ENCODE results near the gene CBARP.
A peak's percentile ranks its signal among the peaks of the same experiment; 100 is the strongest.
"Not testable (repeated sequence)": the region's sequence is repeated elsewhere in the genome, so short reads cannot be mapped to it uniquely, and the experiment has no call there.

The CBARP gene

GRCh38 chr19:1225440-1226226 lies 12.2 kb downstream of the CBARP start:
- DNase-seq = no peak

DNA sequence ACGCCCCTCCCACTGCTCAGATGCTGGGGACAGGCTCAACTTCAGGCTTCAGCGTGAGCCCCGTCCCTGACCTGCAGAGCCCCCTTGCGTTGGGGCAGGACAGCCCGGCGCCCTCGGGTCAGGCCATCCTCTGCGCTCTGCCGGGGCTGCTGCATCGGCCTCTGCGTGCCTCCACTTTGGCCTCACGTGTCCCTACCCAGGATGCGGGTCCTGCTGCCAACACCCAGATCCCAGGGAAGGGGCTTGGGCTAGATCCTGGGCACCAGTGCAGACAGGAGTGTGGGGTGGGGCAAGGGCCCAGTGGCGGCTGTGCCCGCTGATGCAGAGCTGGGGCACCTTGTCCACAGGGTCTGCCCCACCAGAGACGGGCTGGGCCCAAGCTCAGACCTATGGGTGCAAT lies 13.0 kb downstream of the CBARP start:
- no peak for DNase-seq

DNA sequence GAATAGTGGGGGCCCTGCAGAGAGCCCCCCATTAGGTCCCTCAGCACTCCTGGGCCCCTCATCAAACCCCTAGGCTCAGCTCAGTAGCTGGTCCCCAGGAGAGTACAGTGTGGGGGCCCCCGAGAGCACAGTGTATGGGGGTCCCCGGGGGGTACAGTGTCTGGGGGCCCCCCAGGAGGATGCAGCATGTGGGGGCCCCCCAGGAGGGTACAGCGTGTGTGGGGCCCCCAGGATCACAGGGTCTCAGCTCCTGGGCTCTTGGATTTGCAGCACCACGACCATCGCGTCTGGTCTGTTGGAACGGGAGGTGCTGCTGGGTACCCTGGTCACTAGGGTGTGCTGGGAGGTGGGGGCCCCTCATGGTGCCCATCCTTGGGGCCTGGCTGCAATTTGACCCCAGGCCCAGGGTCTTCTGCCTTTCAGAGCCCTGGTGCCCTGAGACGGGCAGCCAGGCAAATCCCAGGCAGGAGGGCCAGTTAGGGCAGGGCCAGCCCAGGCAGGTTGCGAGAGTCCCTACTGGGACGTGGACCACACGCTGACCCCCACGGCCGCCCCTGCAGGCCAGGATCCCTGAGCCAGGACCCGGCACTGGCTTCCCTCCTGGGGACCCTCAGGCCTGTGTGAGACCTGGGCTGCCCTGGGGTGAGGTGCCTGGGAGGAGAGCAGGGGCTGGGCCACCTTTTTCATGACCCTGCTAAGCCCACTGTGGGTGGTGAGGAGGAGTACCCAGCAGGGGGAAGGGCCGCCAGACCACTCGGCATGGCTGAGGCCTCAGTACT lies 13.6 kb downstream of the CBARP start:
- DNase-seq = no peak

DNA sequence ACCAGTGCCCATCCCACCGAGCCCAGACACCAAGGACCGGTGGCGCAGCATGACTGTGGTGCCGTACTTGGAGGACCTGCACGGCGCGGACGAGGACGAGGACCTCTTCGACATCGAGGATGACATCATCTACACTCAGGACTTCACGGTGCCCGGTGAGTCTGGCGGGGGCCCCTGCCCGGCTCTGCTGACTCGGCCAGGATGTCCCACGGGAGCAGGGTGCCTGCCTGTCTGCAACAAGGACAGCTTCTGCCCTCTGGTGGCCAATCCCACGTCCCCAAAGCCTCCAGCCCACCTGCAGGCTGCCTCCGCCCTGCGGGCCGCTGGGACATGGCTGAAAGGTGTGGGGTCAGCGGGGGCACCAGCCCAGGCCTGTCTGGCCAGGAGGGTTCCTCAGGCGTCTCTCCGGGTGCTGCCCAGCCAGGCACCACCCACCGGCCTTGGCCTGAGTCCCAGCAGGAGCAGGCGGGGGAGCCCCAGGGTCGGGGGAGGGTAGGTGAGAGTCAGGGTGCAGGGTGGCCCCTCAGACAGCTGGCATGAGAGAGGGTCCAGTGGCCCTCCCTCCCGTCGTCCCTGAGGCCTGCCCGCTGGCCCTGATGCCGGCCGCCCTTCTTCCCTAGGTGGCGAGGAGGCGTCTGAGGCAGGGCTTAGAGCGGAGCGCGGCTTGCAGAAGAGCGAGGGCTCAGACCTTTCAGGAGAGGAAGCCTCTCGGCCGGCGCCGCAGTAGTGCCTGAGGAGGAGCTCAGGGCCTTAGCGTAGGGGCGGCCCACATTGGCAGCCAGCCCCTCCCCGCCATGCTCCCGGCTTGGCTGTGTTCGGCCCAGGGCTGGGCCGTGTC lies 14.6 kb downstream of the CBARP start:
- peak in 1 of 2 experiments; percentile 67 for DNase-seq

GRCh38 chr19:1222394-1222793 lies 15.4 kb downstream of the CBARP start:
- no peak for DNase-seq

DNA sequence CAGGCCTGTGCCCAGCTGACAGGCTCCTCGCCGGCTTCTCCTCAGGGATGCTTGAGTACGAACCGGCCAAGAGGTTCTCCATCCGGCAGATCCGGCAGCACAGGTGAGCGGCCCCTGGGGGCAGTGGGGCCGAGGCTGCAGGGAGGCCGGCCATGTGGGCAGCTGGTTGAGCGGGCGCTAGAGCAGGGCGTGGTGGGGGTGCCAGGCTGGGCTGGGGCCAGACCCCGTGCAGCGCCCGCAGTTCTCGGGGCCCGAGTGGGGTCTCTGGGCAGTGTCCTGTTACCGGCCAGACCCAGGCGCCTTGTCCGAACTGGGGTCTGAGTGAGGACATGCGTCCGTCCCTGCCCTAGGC lies 15.9 kb downstream of the CBARP start:
- DNase-seq = no peak

- no peak for DNase-seq
Observed at GRCh38 chr19:1220976-1221903, 16.6 kb downstream of the CBARP start.

DNA sequence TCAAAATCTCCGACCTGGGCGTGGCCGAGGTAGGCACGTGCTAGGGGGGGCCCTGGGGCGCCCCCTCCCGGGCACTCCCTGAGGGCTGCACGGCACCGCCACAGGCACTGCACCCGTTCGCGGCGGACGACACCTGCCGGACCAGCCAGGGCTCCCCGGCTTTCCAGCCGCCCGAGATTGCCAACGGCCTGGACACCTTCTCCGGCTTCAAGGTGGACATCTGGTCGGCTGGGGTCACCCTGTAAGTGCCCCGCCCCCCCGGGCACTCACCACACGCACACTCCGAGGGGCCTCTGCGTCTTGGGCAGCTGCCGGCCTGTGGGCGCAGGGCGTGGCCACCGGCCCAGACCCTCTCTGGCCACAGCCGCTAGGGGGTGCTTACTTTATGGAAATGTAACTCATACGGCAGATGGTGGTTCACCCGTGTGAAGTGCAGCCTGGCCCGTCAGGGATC lies 17.3 kb downstream of the CBARP start:
- peak in 1 of 2 experiments; percentile 56 for DNase-seq

- DNase-seq = no peak
Observed at GRCh38 chr19:1219786-1220476, 17.9 kb downstream of the CBARP start.

DNA sequence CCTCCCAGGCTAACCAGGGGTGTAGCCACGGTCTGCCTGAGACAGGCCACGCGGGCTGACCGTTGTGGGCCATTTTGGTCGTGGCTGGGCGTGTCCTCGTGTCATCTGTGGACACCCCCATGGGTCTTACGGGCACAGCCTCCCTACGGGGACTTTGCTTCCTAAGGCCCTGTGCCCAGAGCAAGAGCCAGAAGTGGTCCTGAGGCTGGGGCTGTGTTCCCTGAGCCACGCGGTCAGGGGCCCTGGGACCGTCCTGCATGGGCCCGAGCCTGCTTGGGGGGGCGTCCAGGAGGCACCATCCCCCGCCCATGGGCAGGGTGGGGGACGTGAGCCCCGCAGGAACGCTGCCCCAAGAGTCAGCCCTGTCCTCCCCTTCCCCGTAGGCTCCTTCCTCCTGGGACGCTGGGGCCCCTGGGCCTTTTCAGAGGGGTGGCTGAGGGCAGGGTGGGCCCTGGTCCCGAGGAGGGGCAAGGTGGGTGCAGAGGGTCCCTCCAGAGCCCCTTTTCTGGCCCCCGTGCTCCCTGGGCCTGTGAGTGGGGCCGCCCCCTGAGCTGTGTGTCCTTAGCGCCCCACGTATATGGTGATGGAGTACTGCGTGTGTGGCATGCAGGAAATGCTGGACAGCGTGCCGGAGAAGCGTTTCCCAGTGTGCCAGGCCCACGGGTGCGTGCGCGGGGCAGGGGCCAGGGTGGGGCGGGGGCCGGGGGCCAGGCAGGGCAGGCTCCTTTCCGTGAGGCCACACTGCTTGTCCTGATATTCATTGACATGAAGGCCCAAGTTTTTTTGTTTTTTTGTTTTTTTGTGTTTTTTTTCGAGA lies 18.8 kb downstream of the CBARP start:
- no peak for DNase-seq

DNA sequence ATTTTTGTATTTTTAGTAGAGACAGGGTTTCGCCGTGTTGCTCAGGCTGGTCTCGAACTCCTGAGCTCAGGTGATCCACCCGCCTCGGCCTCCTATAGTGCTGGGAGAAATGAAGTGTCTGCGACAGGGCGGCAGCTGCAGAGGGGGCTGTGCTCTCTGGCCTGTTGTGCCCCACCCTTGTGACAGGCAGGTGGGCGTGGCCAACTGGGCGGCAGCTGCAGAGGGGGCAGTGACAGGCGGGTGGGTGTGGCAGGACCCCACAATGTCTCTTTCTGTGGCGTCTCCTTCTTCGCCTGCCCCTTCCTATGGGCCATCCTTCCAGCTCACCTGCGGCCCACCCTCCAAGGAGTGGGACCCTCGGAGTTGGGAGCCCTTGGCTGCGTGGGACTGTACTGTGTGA lies 20.4 kb downstream of the CBARP start:
- DNase-seq = no peak

GRCh38 chr19:1216756-1217155 lies 21.0 kb downstream of the CBARP start:
- no peak for DNase-seq

DNA sequence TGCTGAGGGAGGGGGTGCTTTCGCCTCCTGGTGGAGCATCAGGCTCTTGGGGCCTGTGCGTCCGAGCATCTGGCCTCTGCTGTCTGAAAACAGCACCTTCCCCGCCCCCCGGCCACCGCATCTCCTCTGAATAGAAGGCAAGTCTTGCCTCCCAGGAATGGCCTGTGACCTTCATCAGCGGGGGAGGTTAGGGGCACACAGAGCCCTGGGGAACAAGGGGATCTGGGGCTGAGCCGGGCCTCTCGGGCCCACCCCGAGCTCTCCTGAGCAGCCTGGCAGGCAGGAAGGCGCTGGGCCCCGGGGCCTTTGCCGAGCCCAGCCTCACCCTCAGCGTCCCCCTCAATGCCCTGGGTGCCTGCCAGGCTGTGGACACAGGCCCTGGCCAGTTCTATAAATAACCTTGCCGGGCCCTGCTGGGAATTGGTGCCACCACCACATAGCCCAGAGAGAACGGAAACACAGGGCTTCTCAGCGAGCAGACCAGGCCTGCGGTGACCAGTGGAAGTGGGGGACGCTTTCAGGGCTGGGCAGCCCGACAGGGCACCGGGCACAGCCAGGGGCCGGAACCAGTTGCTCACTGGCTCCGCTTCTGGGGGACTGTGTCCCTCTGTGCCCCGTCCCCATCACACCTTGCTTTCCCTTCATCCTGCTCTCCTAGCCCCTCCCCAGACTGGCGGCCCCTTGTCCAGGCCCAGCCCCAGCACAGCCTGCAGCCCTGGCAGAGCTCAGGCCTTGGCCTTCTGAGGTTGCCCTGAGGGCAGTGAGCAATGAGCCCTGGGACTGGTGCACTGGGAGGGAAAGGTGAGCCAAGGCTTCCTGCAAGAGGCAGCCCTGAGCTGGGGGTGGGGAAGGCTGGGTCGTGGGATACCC lies 22.7 kb downstream of the CBARP start:
- DNase-seq = no peak

- DNase-seq = no peak
Observed at GRCh38 chr19:1214299-1214861, 23.4 kb downstream of the CBARP start.

DNA sequence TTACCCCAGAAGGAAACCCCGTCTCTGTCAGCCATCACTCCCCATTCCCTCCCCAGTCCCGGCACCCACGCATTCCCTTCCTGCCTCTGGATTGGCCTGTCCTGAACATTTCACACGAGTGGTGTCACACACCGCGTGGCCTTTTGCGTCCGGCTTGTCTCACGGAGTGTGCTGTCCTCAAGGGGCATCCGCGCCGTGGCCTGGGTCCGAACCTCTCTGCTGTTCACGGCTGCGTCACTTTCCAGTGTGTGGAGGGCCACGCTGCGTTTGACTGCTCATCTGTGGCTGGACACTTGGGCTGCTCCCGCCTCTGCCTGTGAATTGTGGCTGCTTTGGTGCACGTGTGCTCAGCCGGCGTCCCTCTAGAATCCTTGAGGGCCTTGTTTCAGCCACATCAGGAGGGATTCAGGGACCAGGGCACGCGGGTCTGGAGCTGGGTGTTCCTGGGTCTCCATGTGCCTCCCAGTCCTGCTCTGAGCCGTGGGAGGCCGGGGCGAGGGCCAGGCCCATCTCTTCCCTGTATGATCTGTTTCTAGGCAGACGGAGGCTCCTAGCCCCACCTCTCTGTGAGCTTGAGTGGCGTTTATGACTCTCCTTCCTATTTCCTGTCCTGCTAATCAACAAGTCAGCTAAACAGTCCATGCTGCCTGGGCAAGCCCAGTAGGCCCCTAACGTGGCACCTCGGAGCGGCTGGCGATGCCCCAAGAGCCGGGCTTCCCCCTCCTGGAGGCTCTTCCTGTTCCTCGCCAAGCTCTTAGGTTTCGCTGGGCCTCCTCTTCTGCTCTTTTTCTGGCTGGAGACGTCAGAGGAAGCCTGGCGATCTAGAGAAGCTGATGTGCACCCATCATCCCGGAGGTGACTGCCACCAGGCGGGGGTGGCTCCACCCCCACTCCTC lies 24.2 kb downstream of the CBARP start:
- no peak for DNase-seq

DNA sequence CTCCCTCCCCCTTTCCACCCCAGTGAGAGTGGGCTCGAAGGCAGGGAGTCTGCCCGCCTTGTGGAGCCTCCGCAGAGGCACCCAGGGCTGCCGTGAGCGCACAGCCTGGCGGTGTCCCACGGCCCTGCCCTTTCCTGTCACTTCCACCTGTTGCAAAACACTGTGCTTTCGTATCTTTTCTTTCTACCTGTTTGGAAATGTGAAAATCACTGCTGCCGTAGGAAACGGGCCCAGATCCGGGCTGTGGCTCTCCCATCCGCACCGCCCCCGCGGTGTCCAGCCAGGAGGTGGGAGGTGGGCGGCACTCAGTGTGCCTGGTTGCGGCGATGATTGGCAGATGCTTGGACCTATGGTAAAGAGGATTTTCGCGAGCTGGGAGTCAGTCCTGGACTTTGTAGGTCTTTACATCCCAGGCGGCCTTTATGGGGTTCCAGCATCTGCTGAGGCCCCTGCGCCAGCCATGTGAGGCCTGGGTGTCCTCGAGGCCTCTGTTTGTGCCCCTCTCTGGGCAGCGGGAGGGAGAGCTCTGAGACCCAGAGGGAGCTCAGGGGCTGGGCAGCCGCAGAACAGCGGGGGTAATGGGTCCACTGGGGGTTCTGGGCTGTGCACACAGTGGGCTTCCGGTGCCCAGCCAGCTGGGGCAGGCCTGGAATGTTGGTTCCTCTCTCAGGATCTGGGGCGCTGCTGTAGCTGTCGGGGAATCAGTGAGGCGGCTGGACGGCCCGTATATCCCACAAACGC lies 26.1 kb downstream of the CBARP start:
- DNase-seq = no peak

- no peak for DNase-seq
Observed at GRCh38 chr19:1210227-1210538, 27.6 kb downstream of the CBARP start.

DNA sequence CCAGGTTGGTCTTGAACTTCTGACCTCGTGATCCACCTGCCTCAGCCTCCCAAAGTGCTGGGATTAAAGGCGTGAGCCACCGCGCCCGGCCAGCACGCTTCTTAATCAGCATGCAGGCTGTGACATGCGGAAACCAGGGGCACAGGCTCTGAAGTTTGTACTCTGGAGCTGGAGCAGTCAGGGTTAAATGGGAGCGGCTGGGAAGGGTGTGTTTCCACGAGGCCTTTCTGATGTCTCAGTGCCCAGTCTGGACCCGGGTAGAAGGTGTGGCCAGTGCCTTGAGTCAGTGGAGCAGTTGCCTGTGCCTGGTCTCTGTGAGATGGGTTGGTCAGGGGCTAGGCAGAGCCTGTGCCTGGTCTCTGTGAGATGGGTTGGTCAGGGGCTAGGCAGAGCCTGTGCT lies 29.0 kb downstream of the CBARP start:
- not testable (repeated sequence) for DNase-seq

All from NCI-H526 (cell line).